WTC11 (cell line): ENCODE data around the gene RANBP3. TPM values are rescaled to one million over a fixed set of nuclear protein-coding genes. Genes with fewer than 3 reads are reported as not detected.

Source experiments
- ATAC-seq: fragments of 200-7000 bp; cut with Tn5 transposase; 2 replicates; pipeline ENCODE4 v1.10.0; 2021; ENCODE audit warnings: mild to moderate bottlenecking, moderate library complexity
- CTCF ChIA-PET: fragments of 300-600 bp; sonication (Branson Sonifier 250); formaldehyde crosslinking; loops from one replicate; lab custom pipeline; 2021; ENCODE audit warnings: antibody characterized with exemption; lab: Charles Lee
- POLR2A ChIA-PET: fragments of 350-600 bp; sonication (Branson Sonifier 250); formaldehyde crosslinking; loops from one replicate; lab custom pipeline; 2021; ENCODE audit warnings: antibody characterized with exemption; lab: Charles Lee
- DNase-seq: peaks from one replicate; pipeline ENCODE4 v3.0.0; 2021; ENCODE audit warnings: low spot score
- H3K27ac Mint-ChIP-seq: 2 replicates; pipeline ENCODE4 v1.8.0; 2021; ENCODE audit warnings: mixed read lengths
- H3K27me3 Mint-ChIP-seq: 2 replicates; pipeline ENCODE4 v1.8.0; 2021; ENCODE audit warnings: low read depth, mild to moderate bottlenecking, moderate library complexity, mixed read lengths
- H3K36me3 Mint-ChIP-seq: 2 replicates; pipeline ENCODE4 v1.8.0; 2021; ENCODE audit warnings: mixed read lengths
- H3K4me1 Mint-ChIP-seq: 2 replicates; pipeline ENCODE4 v1.8.0; 2022; ENCODE audit warnings: mixed read lengths
- H3K4me3 Mint-ChIP-seq: 2 replicates; pipeline ENCODE4 v1.8.0; 2021; ENCODE audit warnings: mild to moderate bottlenecking, moderate library complexity, mixed read lengths
- H3K9me3 Mint-ChIP-seq: 2 replicates; pipeline ENCODE4 v1.8.0; 2021; ENCODE audit warnings: mixed read lengths
- CREM ChIP-seq: sonication (generic); formaldehyde crosslinking; IDR thresholded peaks from 2 replicates; pipeline ENCODE4 v1.8.1; 2022; ENCODE audit warnings: mild to moderate bottlenecking, missing genetic modification reagents, moderate library complexity
- ETV6 ChIP-seq: sonication (generic); formaldehyde crosslinking; IDR thresholded peaks from 2 replicates; pipeline ENCODE4 v1.8.1; 2022; ENCODE audit warnings: mild to moderate bottlenecking, missing genetic modification reagents
- FOXJ3 ChIP-seq: sonication (generic); formaldehyde crosslinking; IDR thresholded peaks from 2 replicates; pipeline ENCODE4 v1.9.0; 2021; ENCODE audit warnings: missing genetic modification reagents, mild to moderate bottlenecking, borderline replicate concordance
- FOXP1 ChIP-seq: sonication (generic); formaldehyde crosslinking; IDR thresholded peaks from 2 replicates; pipeline ENCODE4 v1.8.0; 2022; ENCODE audit warnings: missing genetic modification reagents, mild to moderate bottlenecking, moderate library complexity, borderline replicate concordance
- FOXP4 ChIP-seq: sonication (generic); formaldehyde crosslinking; IDR thresholded peaks from 2 replicates; pipeline ENCODE4 v1.8.0; 2022; ENCODE audit warnings: mild to moderate bottlenecking, missing genetic modification reagents
- GABPB1 ChIP-seq: sonication (generic); formaldehyde crosslinking; IDR thresholded peaks from 2 replicates; pipeline ENCODE4 v1.8.1; 2023; ENCODE audit warnings: mild to moderate bottlenecking, missing genetic modification reagents
- KAT7 ChIP-seq: sonication (generic); formaldehyde crosslinking; IDR thresholded peaks from 2 replicates; pipeline ENCODE4 v1.8.1; 2023; ENCODE audit warnings: missing genetic modification reagents, mild to moderate bottlenecking, borderline replicate concordance
- NFYB ChIP-seq: sonication (generic); formaldehyde crosslinking; conservative IDR thresholded peaks from 2 replicates; pipeline ENCODE4 v1.8.0; 2022; ENCODE audit warnings: low read depth, missing genetic modification reagents
- RELA ChIP-seq: sonication (generic); formaldehyde crosslinking; IDR thresholded peaks from 2 replicates; pipeline ENCODE4 v1.8.1; 2022; ENCODE audit warnings: missing genetic modification reagents, mild to moderate bottlenecking, borderline replicate concordance
- SMAD3 ChIP-seq: sonication (generic); formaldehyde crosslinking; IDR thresholded peaks from 2 replicates; pipeline ENCODE4 v1.8.0; 2022; ENCODE audit warnings: missing genetic modification reagents, mild to moderate bottlenecking, borderline replicate concordance
- TCF7 ChIP-seq: sonication (generic); formaldehyde crosslinking; IDR thresholded peaks from 2 replicates; pipeline ENCODE4 v1.8.0; 2022; ENCODE audit warnings: mild to moderate bottlenecking, low read depth, missing genetic modification reagents, moderate library complexity
- TEAD1 ChIP-seq: sonication (generic); formaldehyde crosslinking; IDR thresholded peaks from 2 replicates; pipeline ENCODE4 v1.8.0; 2022; ENCODE audit warnings: mild to moderate bottlenecking, missing genetic modification reagents
- ZBTB21 ChIP-seq: sonication (generic); formaldehyde crosslinking; IDR thresholded peaks from 2 replicates; pipeline ENCODE4 v1.8.1; 2023; ENCODE audit warnings: mild to moderate bottlenecking, missing genetic modification reagents, borderline replicate concordance
- ZNF138 ChIP-seq: sonication (generic); formaldehyde crosslinking; conservative IDR thresholded peaks from 2 replicates; pipeline ENCODE4 v1.8.1; 2022; ENCODE audit warnings: mild to moderate bottlenecking, moderate library complexity, missing genetic modification reagents
- ZNF263 ChIP-seq: sonication (generic); formaldehyde crosslinking; IDR thresholded peaks from 2 replicates; pipeline ENCODE4 v1.8.1; 2022; ENCODE audit warnings: low read depth, mild to moderate bottlenecking, moderate library complexity, missing genetic modification reagents
- ZNF317 ChIP-seq: sonication (generic); formaldehyde crosslinking; IDR thresholded peaks from 2 replicates; pipeline ENCODE4 v1.8.1; 2023; ENCODE audit warnings: low read depth, mild to moderate bottlenecking, moderate library complexity, missing genetic modification reagents, borderline replicate concordance
- ZNF416 ChIP-seq: fragments of 250-450 bp; sonication (Bioruptor Pico); IDR thresholded peaks from 2 replicates; pipeline ENCODE4 v1.9.0; 2021; ENCODE audit warnings: mild to moderate bottlenecking, inconsistent platforms
- total RNA-seq: library from RNA; stranded (reverse); gene quantifications from 3 replicates; pipeline ENCODE4 v1.2.3, GENCODE V29; 2021
- TF ChIP-seq, protein P1 (sequence below): sonication (generic); formaldehyde crosslinking; IDR thresholded peaks from 2 replicates; pipeline ENCODE4 v1.8.0; 2023; ENCODE audit warnings: missing genetic modification reagents
- TF ChIP-seq, protein P2 (sequence below): sonication (generic); formaldehyde crosslinking; IDR thresholded peaks from 2 replicates; pipeline ENCODE4 v1.8.0; 2023; ENCODE audit warnings: mild to moderate bottlenecking, missing genetic modification reagents
- TF ChIP-seq, protein P3 (sequence below): fragments of 250-450 bp; sonication (Bioruptor Pico); IDR thresholded peaks from 2 replicates; pipeline ENCODE4 v1.8.0; 2021; ENCODE audit warnings: mild to moderate bottlenecking
- TF ChIP-seq, protein P4 (sequence below): sonication (generic); formaldehyde crosslinking; IDR thresholded peaks from 2 replicates; pipeline ENCODE4 v1.8.1; 2022; ENCODE audit warnings: low read depth, mild to moderate bottlenecking, moderate library complexity, missing genetic modification reagents, borderline replicate concordance
- TF ChIP-seq, protein P5 (sequence below): sonication (generic); formaldehyde crosslinking; IDR thresholded peaks from 2 replicates; pipeline ENCODE4 v1.8.1; 2023; ENCODE audit warnings: mild to moderate bottlenecking, missing genetic modification reagents, borderline replicate concordance
- TF ChIP-seq, protein P6 (sequence below): sonication (generic); formaldehyde crosslinking; IDR thresholded peaks from 2 replicates; pipeline ENCODE4 v1.8.1; 2022; ENCODE audit warnings: mild to moderate bottlenecking, missing genetic modification reagents, moderate library complexity, borderline replicate concordance

Gene RANBP3
- total RNA-seq, 1 experiment from 2014 or later: 76.3 TPM

- ATAC-seq (no peak), DNase-seq (no peak)
- H3K27me3 Mint-ChIP-seq: no peaks in the 10 kb centered on the region
- no peak overlapping the region for H3K4me3 Mint-ChIP-seq
- no peaks in the 10 kb centered on the region for H3K36me3 Mint-ChIP-seq
- H3K9me3 Mint-ChIP-seq: no peaks in the 10 kb centered on the region
- TF ChIP-seq FOXP1 (CRISPR knock-in tag) (no peak), ZBTB21 (CRISPR knock-in tag) (no peak), FOXJ3 (CRISPR knock-in tag) (no peak), ZNF416 (no peak), ZNF263 (no peak), GABPB1 (CRISPR knock-in tag) (no peak), ZNF317 (CRISPR knock-in tag) (no peak), ETV6 (CRISPR knock-in tag) (no peak), RELA (CRISPR knock-in tag) (no peak), KAT7 (CRISPR knock-in tag) (no peak), CREM (no peak), ZNF138 (CRISPR knock-in tag) (no peak), NFYB (CRISPR knock-in tag) (no peak)
- TF ChIP-seq, protein P1, sequence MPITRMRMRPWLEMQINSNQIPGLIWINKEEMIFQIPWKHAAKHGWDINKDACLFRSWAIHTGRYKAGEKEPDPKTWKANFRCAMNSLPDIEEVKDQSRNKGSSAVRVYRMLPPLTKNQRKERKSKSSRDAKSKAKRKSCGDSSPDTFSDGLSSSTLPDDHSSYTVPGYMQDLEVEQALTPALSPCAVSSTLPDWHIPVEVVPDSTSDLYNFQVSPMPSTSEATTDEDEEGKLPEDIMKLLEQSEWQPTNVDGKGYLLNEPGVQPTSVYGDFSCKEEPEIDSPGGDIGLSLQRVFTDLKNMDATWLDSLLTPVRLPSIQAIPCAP: no peak
- TF ChIP-seq, protein P2, sequence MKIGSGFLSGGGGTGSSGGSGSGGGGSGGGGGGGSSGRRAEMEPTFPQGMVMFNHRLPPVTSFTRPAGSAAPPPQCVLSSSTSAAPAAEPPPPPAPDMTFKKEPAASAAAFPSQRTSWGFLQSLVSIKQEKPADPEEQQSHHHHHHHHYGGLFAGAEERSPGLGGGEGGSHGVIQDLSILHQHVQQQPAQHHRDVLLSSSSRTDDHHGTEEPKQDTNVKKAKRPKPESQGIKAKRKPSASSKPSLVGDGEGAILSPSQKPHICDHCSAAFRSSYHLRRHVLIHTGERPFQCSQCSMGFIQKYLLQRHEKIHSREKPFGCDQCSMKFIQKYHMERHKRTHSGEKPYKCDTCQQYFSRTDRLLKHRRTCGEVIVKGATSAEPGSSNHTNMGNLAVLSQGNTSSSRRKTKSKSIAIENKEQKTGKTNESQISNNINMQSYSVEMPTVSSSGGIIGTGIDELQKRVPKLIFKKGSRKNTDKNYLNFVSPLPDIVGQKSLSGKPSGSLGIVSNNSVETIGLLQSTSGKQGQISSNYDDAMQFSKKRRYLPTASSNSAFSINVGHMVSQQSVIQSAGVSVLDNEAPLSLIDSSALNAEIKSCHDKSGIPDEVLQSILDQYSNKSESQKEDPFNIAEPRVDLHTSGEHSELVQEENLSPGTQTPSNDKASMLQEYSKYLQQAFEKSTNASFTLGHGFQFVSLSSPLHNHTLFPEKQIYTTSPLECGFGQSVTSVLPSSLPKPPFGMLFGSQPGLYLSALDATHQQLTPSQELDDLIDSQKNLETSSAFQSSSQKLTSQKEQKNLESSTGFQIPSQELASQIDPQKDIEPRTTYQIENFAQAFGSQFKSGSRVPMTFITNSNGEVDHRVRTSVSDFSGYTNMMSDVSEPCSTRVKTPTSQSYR (CRISPR knock-in tag): no peak
- ChIA-PET POLR2A (no interaction called here), CTCF (interaction anchor here (1.3 to 5.2 kb wide), 2 partner anchors 11 to 65 kb away, joined by 3 to 41 read pairs; no protein-coding TSS in a partner anchor)
- peaks cover 84% of the 10 kb centered on the region for H3K4me1 Mint-ChIP-seq
- H3K27ac Mint-ChIP-seq: no peak overlapping the region
These were observed 20.8 kb downstream of the RANBP3 start for GRCh38 chr19:5957170-5957569.

GRCh38 chr19:5956728-5957127 is 21.2 kb downstream of the RANBP3 start:
- ATAC-seq: no peak
- Mint-ChIP-seq H3K36me3 (no peaks in the 10 kb centered on the region), H3K27ac (peak overlapping the region; percentile 64), H3K27me3 (no peaks in the 10 kb centered on the region)
- TF ChIP-seq SMAD3 (CRISPR knock-in tag) (no peak), FOXP4 (CRISPR knock-in tag) (no peak), TEAD1 (no peak), TCF7 (no peak)
- TF ChIP-seq, protein P3, sequence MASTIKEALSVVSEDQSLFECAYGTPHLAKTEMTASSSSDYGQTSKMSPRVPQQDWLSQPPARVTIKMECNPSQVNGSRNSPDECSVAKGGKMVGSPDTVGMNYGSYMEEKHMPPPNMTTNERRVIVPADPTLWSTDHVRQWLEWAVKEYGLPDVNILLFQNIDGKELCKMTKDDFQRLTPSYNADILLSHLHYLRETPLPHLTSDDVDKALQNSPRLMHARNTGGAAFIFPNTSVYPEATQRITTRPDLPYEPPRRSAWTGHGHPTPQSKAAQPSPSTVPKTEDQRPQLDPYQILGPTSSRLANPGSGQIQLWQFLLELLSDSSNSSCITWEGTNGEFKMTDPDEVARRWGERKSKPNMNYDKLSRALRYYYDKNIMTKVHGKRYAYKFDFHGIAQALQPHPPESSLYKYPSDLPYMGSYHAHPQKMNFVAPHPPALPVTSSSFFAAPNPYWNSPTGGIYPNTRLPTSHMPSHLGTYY (CRISPR knock-in tag): no peak
- TF ChIP-seq, protein P4, sequence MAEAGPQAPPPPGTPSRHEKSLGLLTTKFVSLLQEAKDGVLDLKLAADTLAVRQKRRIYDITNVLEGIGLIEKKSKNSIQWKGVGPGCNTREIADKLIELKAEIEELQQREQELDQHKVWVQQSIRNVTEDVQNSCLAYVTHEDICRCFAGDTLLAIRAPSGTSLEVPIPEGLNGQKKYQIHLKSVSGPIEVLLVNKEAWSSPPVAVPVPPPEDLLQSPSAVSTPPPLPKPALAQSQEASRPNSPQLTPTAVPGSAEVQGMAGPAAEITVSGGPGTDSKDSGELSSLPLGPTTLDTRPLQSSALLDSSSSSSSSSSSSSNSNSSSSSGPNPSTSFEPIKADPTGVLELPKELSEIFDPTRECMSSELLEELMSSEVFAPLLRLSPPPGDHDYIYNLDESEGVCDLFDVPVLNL (CRISPR knock-in tag): no peak
- TF ChIP-seq, protein P5, sequence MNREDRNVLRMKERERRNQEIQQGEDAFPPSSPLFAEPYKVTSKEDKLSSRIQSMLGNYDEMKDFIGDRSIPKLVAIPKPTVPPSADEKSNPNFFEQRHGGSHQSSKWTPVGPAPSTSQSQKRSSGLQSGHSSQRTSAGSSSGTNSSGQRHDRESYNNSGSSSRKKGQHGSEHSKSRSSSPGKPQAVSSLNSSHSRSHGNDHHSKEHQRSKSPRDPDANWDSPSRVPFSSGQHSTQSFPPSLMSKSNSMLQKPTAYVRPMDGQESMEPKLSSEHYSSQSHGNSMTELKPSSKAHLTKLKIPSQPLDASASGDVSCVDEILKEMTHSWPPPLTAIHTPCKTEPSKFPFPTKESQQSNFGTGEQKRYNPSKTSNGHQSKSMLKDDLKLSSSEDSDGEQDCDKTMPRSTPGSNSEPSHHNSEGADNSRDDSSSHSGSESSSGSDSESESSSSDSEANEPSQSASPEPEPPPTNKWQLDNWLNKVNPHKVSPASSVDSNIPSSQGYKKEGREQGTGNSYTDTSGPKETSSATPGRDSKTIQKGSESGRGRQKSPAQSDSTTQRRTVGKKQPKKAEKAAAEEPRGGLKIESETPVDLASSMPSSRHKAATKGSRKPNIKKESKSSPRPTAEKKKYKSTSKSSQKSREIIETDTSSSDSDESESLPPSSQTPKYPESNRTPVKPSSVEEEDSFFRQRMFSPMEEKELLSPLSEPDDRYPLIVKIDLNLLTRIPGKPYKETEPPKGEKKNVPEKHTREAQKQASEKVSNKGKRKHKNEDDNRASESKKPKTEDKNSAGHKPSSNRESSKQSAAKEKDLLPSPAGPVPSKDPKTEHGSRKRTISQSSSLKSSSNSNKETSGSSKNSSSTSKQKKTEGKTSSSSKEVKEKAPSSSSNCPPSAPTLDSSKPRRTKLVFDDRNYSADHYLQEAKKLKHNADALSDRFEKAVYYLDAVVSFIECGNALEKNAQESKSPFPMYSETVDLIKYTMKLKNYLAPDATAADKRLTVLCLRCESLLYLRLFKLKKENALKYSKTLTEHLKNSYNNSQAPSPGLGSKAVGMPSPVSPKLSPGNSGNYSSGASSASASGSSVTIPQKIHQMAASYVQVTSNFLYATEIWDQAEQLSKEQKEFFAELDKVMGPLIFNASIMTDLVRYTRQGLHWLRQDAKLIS: no peak
- TF ChIP-seq, protein P6, sequence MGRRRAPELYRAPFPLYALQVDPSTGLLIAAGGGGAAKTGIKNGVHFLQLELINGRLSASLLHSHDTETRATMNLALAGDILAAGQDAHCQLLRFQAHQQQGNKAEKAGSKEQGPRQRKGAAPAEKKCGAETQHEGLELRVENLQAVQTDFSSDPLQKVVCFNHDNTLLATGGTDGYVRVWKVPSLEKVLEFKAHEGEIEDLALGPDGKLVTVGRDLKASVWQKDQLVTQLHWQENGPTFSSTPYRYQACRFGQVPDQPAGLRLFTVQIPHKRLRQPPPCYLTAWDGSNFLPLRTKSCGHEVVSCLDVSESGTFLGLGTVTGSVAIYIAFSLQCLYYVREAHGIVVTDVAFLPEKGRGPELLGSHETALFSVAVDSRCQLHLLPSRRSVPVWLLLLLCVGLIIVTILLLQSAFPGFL (CRISPR knock-in tag): no peak
- TF ChIP-seq, all 79 proteins: peak for 0
- Mint-ChIP-seq H3K4me1 (peaks cover 84% of the 10 kb centered on the region), H3K4me3 (no peak overlapping the region), H3K9me3 (no peaks in the 10 kb centered on the region)
- no peak for DNase-seq
- ChIA-PET POLR2A (no interaction called here), CTCF (interaction anchor here (1.3 to 5.2 kb wide), 3 partner anchors 12 to 153 kb away, joined by 3 to 41 read pairs (median 10); no protein-coding TSS in a partner anchor)
